Measurements from ENCODE around the gene GALK1. TPM values are rescaled to one million over a fixed set of nuclear protein-coding genes. Genes with fewer than 3 reads are reported as not detected.
A peak's percentile ranks its signal among the peaks of the same experiment; 100 is the strongest.

The GALK1 gene
- total and polyA plus RNA-seq, 9 of the 15 experiments (the other 6 are each of a cell fraction or from before 2014, with no cell fraction given), result 0.45 to 51.6 (median 17.4) TPM

DNA sequence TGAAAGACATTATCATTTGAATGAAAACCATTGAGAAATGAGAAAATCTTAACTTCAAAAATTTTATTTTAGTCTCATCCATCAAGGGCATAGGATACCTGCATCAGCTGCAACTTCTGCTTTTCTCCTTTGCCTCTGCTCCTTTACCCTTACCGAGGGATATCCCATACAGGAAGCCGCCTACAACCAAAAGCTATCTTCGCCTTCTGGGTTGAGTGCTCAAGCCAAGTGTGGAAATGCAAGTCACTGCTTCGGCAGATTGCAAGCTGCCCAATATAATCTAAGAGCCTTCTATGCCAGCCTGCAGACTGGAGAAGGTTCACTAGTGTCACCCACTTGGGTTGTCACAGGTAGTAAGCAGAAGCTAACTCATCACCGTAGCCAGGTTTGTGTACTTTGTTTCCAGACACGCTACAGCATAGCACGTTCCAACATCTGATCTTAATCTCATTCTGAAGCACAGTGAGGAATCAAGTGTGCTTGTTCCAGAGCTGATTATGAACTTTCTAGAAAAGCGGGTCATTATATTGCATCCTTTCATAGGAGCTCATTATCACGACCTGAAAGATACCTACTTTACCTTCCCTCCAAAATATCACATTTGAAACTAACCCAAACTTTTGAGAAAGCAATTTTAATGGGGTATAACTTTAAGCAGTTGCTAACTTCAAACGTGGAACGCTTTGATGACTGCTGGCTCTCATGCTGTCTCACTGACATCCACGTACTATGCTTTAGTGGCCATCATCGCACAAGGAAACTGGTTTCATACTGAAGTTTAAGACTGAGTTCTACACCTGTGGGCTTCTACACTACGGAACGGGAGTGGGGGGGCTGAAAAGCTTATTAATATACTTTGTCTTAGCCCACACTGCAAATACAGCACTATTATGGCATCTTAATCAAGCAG is 11.6 kb upstream of the GALK1 start (continued):
- TF ChIP-seq ZNF408 (CRISPR knock-in tag; IDR thresholded peaks at IDR 0.05; ENCODE audit: low read depth), result no peak
- TF ChIP-seq PHB2 (IDR thresholded peaks at IDR 0.05; ENCODE audit: low read depth), result no peak
- TF ChIP-seq PCBP1 (IDR thresholded peaks at IDR 0.05; ENCODE audit: low read depth, low read length, poor library complexity, severe bottlenecking), result no peak
- TF ChIP-seq SREBF2 (CRISPR knock-in tag; IDR thresholded peaks at IDR 0.05), result no peak
- TF ChIP-seq CBFA2T2 (conservative IDR thresholded peaks at IDR 0.05), result no peak
- peak; percentile 73 for TF ChIP-seq AFF4 (CRISPR knock-in tag; IDR thresholded peaks at IDR 0.05)
- TF ChIP-seq YY1 (IDR thresholded peaks at IDR 0.05; ENCODE audit: borderline replicate concordance in 1 of 3, control insufficient read depth in 1 of 3, extremely low read depth in 1 of 3, insufficient read depth in 3 of 3, insufficient read length in 1 of 3, insufficient replicate concordance in 2 of 3, low read depth in 1 of 3, low read length in 2 of 3), result peak in 1 of 3 experiments; percentile 32
- no peak for TF ChIP-seq CEBPB (tag; IDR thresholded peaks at IDR 0.05)
- TF ChIP-seq KAT8 (IDR thresholded peaks at IDR 0.05; ENCODE audit: low read depth), result no peak
- TF ChIP-seq ZNF212 (CRISPR knock-in tag; IDR thresholded peaks at IDR 0.05), result peak; percentile 57; the same call in 1 of the 2 replicates
- TF ChIP-seq, protein P1, sequence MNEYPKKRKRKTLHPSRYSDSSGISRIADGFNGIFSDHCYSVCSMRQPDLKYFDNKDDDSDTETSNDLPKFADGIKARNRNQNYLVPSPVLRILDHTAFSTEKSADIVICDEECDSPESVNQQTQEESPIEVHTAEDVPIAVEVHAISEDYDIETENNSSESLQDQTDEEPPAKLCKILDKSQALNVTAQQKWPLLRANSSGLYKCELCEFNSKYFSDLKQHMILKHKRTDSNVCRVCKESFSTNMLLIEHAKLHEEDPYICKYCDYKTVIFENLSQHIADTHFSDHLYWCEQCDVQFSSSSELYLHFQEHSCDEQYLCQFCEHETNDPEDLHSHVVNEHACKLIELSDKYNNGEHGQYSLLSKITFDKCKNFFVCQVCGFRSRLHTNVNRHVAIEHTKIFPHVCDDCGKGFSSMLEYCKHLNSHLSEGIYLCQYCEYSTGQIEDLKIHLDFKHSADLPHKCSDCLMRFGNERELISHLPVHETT (CRISPR knock-in tag; conservative IDR thresholded peaks at IDR 0.05 in 1 of 2, IDR thresholded peaks at IDR 0.05 in 1 of 2), result peak in 1 of 2 experiments; percentile 27; a peak in 1 of 4 replicates

Data from K562 (cell line).